NCI-H82 (cell line): ENCODE data around the gene GALNT9.
A peak's percentile ranks its signal among the peaks of the same experiment; 100 is the strongest.

Experiments used
- DNase-seq: peaks from one replicate; lab custom pipeline; 2025; lab: John Stamatoyannopoulos, UW

GALNT9 gene

GRCh38 chr12:132344181-132344580, 14.8 kb upstream of the GALNT9 start:
- no peak for DNase-seq

DNA sequence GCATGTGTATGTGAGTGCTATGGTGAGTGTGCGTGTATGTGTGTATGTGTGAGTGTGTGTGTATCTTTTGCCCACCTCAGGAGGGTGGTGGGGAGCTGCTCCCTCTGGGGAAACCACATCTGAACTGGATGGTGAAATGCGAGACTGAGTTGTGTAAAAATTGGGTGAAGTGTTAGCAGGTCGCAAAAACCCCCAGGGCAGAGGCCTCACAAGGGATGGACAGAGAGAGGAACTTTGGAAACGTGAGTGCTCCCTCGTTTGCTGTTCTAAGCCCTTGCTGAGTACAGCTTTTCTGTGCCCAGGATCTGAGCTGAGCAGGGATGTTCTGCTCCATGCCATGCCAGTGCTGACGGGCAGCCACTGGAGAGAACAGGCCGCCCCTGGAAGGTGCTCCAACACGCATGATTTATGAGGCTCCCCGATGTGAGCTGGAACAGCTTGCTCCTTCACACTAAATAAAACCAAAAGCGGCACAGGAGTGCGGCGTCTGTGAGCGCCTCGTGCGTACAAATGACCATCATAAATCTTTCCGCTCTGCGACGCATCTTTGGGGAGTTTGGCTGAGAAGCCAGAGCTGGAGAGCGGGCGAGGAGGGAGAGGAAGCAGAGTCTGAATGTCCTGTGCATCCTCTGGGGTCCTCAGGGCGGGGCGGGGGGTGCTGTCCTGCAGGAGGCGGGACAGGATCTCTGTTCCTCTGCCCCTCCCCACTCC, 14.1 kb upstream of the GALNT9 start:
- DNase-seq = no peak

- DNase-seq = peak; percentile 58
Measured at GRCh38 chr12:132342251-132343227, 13.2 kb upstream of the GALNT9 start.

- no peak for DNase-seq
Measured at GRCh38 chr12:132341318-132342050, 12.1 kb upstream of the GALNT9 start.

DNA sequence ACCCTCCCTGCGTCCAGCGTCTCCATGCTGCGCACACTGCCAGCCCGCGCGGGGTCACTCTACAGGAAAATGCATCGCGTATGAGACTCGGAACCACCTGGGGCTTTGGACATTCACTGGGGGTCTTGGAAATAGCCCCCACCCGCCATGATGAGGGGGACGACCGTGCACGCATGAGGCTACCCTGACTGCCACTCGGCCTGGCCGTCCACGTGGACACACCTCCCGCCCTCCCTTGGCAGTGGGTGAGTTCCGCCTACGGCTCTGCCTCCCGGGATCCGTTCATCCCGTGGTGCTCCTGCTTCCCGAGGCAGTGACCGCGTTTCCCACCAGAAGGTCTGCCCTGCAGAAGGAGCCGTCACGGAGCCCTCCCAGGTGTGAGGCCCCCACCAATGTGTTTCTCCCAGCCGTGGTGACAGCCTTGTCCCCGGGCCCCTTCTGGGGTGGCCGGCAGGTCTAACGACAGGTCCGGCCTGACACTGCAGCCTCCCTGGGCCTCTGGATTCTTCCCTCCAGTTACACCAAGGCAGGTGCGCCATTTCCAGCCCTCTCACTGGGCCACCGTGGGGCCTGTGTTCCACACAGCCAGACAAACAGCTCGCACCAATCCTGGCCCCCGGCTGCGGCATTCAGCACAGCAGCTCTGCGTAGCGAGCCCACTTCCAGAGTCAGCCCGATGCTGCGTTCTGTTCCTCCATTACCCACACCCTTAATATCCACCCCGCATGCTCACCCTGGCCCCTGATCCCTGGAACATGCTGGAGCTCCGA, 11.1 kb upstream of the GALNT9 start:
- DNase-seq = no peak

- no peak for DNase-seq
Measured at GRCh38 chr12:132339856-132340255, 10.5 kb upstream of the GALNT9 start.

DNA sequence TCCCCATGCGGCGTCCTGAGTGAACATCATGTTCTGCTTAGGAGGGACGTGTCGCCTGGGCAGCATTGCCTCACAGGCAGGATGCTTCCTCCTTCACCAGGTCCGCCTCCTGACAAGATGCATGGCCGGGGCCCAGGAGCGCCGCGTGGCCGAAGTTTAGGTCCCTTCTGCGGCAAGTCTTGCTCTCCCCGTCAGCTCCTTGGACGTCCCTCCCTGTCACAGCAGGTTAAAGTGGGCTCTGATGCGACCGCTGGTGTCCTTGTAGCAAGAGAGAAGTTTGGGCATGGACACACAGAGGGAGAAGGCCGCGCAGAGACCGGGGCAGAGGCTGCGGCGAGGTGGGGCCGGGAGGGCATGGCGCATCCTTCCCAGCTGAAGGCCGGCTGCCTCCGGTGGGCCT, 9.4 kb upstream of the GALNT9 start:
- no peak for DNase-seq

GRCh38 chr12:132338311-132338710, 8.9 kb upstream of the GALNT9 start:
- no peak for DNase-seq

GRCh38 chr12:132337557-132337956, 8.2 kb upstream of the GALNT9 start:
- DNase-seq = no peak

GRCh38 chr12:132336451-132337413, 7.3 kb upstream of the GALNT9 start:
- no peak for DNase-seq

- DNase-seq = no peak
Measured at GRCh38 chr12:132335179-132335756, 5.9 kb upstream of the GALNT9 start.

- no peak for DNase-seq
Measured at GRCh38 chr12:132333766-132334165, 4.4 kb upstream of the GALNT9 start.

- DNase-seq = no peak
Measured at GRCh38 chr12:132333273-132333672, 3.9 kb upstream of the GALNT9 start.

- no peak for DNase-seq
Measured at GRCh38 chr12:132330549-132330881, 1.1 kb upstream of the GALNT9 start.

DNA sequence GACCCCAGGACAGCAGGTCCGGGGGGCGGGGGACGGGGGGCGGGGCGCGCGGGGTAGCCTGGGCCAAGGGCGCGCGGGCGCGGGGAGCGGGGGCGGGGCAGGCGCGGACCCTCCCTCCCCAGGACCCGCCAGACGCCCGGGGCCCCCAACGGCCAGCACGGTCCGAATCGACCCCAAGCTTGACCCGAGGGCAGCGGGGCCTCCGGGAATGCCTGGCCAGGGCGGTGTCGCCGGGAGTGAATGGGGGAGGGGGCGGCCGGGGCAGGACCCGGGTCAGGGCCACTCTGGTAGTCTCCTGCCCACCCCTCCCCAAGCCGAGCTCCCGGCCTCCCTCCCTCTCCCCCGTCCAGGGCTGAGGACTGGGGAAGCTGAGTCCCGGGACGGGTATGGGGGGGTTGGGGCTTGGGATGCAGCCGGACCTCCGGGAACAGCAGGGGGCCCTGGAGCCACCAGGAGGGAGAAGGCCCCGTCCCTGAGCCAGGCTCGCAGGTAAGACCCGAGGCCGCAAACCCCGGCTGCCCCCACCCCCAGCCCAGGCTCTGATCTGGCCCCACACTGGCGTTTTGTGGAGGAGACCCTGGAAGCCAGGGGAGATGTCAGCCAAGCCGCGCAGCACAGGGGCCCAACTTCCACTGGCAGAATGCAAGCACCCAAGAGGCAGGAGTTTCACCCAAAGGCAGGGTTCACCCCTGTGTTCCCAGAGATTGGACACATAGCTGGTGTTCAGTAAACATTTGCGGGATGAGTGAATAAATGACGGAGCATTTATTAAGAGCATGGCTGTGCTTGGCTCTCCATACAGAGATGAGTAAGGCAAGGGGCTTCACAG, 545 bp upstream of the GALNT9 start:
- DNase-seq = no peak

GRCh38 chr12:132328282-132329029, 933 bp downstream of the GALNT9 start:
- DNase-seq = no peak

DNA sequence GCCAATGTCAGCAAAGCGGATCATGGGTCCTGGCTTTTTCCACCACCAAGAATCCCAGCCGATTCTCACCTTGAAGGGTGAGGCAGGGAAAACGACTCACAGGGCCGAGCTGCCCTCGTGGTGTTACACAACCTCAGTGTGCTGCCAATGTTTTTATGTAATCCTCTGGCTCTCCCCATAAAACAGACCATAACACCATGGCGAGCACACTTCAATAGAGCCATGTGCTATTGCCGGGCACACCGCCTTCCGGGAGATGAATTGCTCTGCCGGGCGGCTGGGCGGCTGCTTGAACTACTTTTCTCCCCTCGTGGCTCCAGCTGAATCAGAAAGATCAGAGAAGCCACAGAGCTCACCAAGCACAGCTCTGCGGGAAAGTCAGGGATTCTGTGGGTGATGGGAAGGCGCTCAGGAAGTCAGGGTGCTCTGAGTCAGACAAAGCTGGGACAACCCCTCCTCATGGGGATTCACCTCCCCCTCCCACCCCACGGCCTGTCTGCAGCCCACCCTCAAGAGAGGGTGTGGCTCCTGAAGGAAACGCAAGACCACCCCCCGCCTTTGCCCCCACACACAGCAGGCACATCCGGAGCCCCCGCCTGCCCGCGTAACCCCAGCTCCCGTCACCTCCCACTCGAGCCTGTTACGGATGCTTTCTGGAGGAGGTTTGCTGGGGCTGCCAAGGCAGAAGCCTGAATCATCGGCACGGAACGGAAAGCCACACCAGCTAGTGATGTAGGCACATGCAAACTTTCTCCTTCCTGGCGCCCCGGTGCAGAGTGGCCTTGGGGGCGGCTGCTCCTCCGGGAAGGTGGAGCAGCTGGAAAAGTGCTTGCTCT, 1.8 kb downstream of the GALNT9 start:
- no peak for DNase-seq

DNA sequence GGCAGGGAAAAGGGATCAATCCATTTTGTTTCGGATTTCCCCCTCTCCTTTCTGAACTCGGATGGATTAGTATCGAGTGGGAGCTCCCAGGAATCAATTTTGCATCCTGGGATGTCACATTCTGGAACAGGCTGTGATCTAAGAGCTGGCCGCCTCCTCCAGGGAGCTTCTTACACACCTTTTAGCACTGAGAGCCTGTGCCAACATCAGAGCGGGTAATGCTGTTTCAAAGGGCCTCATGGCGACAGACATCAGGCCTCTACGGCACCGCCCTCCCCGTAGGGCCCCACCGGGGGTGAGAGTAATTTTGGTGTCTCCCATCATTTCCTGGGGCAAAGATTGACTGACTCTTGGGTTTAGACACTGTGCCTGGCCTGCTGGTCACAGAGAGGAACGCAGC, 2.7 kb downstream of the GALNT9 start:
- DNase-seq = no peak
